ENCODE data around the gene PCDH9. TPM values are rescaled to one million over a fixed set of nuclear protein-coding genes. Genes with fewer than 3 reads are reported as not detected.

PCDH9 gene
- total and polyA plus RNA-seq, 2 of the 4 experiments (the other 2 are of a cell fraction): 2.2 to 10.2 TPM

DNA sequence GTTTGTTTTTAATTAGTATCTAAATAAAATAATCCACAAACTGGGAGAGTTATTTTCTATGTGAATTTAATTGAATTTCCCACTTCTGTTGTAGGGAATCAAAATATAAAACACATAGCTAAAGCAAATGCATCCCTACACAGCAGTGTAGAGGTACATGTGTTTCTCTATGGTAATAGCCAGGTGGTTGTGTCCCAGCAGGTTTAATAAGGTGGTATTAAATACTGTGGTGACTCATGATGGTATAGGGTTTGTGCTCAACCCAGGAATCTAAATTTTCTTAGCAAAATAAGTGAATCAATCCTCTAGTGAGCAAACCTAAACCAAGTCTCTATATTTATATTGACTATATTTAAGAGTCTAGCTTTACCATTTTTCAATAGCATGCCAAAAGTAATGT is 30.0 kb downstream of the PCDH9 start:
- dilution Hi-C loops (cut with HindIII; ENCODE audit: low sequenced_read_pairs, unreplicated experiment): no loop called here
- ChIA-PET CTCF (no interaction called here), POLR2A (ENCODE audit: unreplicated experiment) (no interaction called here)

More for the DNA sequence above, 30.0 kb downstream of the PCDH9 start:
- H3K14ac ChIP-seq (replicated peaks; ENCODE audit: low read depth, low read length): no peak overlapping the region
- no peak overlapping the region for H3K4ac ChIP-seq (ENCODE audit: low read depth, low read length)
- no peak overlapping the region for H3K4me2 ChIP-seq (ENCODE audit: low read depth, low read length)
- H3K36me3 ChIP-seq (ENCODE audit: control insufficient read depth, insufficient read depth, low read length): no peaks in the 10 kb centered on the region
- H3K18ac ChIP-seq (ENCODE audit: low read depth, low read length): no peak overlapping the region
- no peak overlapping the region for H3K9ac ChIP-seq (ENCODE audit: low read depth, low read length)
- H3K9me3 ChIP-seq (ENCODE audit: control insufficient read depth, insufficient read depth, low read length): no peaks in the 10 kb centered on the region
- no peak overlapping the region for H2BK5ac ChIP-seq (ENCODE audit: low read depth, low read length, poor library complexity, severe bottlenecking)
- peaks cover 1% of the 10 kb centered on the region; the same call in 1 of the 2 replicates for H3K4me1 ChIP-seq (ENCODE audit: control insufficient read depth, insufficient read depth, low read length)
- H3K4me3 ChIP-seq (ENCODE audit: insufficient read depth, low read depth, low read length): no peak overlapping the region
- BruUV-seq (replicated peaks): no TSS peak
- H4K91ac ChIP-seq (ENCODE audit: insufficient read depth, low read depth, low read length): no peak overlapping the region
- H2BK15ac ChIP-seq (ENCODE audit: low read depth, low read length): no peak overlapping the region
- H3K79me1 ChIP-seq (ENCODE audit: low read depth in 1 of 2, low read length in 2 of 2): no peaks in the 10 kb centered on the region
- H2BK120ac ChIP-seq (ENCODE audit: low read depth, low read length): no peak overlapping the region
- H4K20me1 ChIP-seq (ENCODE audit: insufficient read depth, low read length): no peaks in the 10 kb centered on the region
- DNase-seq (no peak), ATAC-seq (ENCODE audit: low read depth) (no peak)
- H2AFZ ChIP-seq (replicated peaks; ENCODE audit: low read length, poor library complexity): no peak overlapping the region
- H2AK9ac ChIP-seq (replicated peaks; ENCODE audit: low read depth, low read length, poor library complexity): no peak overlapping the region
- intact Hi-C loops (cut with micrococcal nuclease): no loop called here
- H3K56ac ChIP-seq (ENCODE audit: extremely low read depth, insufficient read depth, low read length): no peak overlapping the region
- in situ Hi-C loops (cut with MboI; ENCODE audit: low sequenced_read_pairs): no loop called here
- no peak overlapping the region for H4K5ac ChIP-seq (ENCODE audit: low read depth, low read length)
- H3K27me3 ChIP-seq (ENCODE audit: control insufficient read depth, insufficient read depth, low read length): no peaks in the 10 kb centered on the region
- H2AK5ac ChIP-seq (ENCODE audit: low read depth, low read length): no peak overlapping the region
- no peaks in the 10 kb centered on the region for H3K9me1 ChIP-seq (ENCODE audit: insufficient read depth, low read length)
- H2BK20ac ChIP-seq (ENCODE audit: low read depth, low read length): no peak overlapping the region
- TF ChIP-seq RCOR1 (IDR thresholded peaks at IDR 0.05; ENCODE audit: insufficient replicate concordance, low read length) (no peak), MAZ (IDR thresholded peaks at IDR 0.05; ENCODE audit: borderline replicate concordance, low read depth, low read length) (no peak), RFX5 (IDR thresholded peaks at IDR 0.05; ENCODE audit: low read depth, low read length) (no peak), FOS (IDR thresholded peaks at IDR 0.05; ENCODE audit: low read depth, low read length) (no peak), CEBPB (IDR thresholded peaks at IDR 0.05; ENCODE audit: low read depth, low read length) (no peak), MXI1 (IDR thresholded peaks at IDR 0.05; ENCODE audit: borderline replicate concordance, low read depth, low read length) (no peak), NFE2L2 (IDR thresholded peaks at IDR 0.05; ENCODE audit: low read depth, low read length) (no peak), CHD1 (IDR thresholded peaks at IDR 0.05; ENCODE audit: low read depth, low read length) (no peak), POLR2A (IDR thresholded peaks at IDR 0.05; ENCODE audit: low read depth, low read length) (no peak), SMC3 (IDR thresholded peaks at IDR 0.05; ENCODE audit: low read depth, low read length) (no peak), MAFK (IDR thresholded peaks at IDR 0.05; ENCODE audit: low read depth, low read length) (no peak), RAD21 (IDR thresholded peaks at IDR 0.05; ENCODE audit: low read length) (no peak), BHLHE40 (IDR thresholded peaks at IDR 0.05; ENCODE audit: low read depth, low read length) (no peak)
- TF ChIP-seq, protein P1, sequence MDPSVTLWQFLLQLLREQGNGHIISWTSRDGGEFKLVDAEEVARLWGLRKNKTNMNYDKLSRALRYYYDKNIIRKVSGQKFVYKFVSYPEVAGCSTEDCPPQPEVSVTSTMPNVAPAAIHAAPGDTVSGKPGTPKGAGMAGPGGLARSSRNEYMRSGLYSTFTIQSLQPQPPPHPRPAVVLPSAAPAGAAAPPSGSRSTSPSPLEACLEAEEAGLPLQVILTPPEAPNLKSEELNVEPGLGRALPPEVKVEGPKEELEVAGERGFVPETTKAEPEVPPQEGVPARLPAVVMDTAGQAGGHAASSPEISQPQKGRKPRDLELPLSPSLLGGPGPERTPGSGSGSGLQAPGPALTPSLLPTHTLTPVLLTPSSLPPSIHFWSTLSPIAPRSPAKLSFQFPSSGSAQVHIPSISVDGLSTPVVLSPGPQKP (IDR thresholded peaks at IDR 0.05; ENCODE audit: borderline replicate concordance, low read depth, low read length): no peak
- TF ChIP-seq, protein P2, sequence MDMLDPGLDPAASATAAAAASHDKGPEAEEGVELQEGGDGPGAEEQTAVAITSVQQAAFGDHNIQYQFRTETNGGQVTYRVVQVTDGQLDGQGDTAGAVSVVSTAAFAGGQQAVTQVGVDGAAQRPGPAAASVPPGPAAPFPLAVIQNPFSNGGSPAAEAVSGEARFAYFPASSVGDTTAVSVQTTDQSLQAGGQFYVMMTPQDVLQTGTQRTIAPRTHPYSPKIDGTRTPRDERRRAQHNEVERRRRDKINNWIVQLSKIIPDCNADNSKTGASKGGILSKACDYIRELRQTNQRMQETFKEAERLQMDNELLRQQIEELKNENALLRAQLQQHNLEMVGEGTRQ (IDR thresholded peaks at IDR 0.05; ENCODE audit: low read depth, low read length): no peak
- TF ChIP-seq, protein P3, sequence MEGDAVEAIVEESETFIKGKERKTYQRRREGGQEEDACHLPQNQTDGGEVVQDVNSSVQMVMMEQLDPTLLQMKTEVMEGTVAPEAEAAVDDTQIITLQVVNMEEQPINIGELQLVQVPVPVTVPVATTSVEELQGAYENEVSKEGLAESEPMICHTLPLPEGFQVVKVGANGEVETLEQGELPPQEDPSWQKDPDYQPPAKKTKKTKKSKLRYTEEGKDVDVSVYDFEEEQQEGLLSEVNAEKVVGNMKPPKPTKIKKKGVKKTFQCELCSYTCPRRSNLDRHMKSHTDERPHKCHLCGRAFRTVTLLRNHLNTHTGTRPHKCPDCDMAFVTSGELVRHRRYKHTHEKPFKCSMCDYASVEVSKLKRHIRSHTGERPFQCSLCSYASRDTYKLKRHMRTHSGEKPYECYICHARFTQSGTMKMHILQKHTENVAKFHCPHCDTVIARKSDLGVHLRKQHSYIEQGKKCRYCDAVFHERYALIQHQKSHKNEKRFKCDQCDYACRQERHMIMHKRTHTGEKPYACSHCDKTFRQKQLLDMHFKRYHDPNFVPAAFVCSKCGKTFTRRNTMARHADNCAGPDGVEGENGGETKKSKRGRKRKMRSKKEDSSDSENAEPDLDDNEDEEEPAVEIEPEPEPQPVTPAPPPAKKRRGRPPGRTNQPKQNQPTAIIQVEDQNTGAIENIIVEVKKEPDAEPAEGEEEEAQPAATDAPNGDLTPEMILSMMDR (conservative IDR thresholded peaks at IDR 0.05; ENCODE audit: low read depth, low read length): no peak
- H4K8ac ChIP-seq (ENCODE audit: low read depth in 2 of 2, low read length in 2 of 2): no peak overlapping the region
- no peak overlapping the region for H3K27ac ChIP-seq (ENCODE audit: insufficient read depth, low read length)
- H3K23ac ChIP-seq (ENCODE audit: low read depth, low read length): no peak overlapping the region

All from IMR-90 (cell line).